Suprapubic skin (tissue), 4 donors: ENCODE measurements around the gene CCDC92B. TPM values are rescaled to one million over a fixed set of nuclear protein-coding genes. Genes with fewer than 3 reads are reported as not detected.
"Not testable (repeated sequence)": the region's sequence is repeated elsewhere in the genome, so short reads cannot be mapped to it uniquely, and the experiment has no call there.

Experiments used
- DNase-seq, 2 donors: peaks; one replicate each; pipeline ENCODE4 v3.0.0-alpha.2; 2019; ENCODE audit warnings: low spot score in 2 of 2
- H3K27ac ChIP-seq: fragments of 200-600 bp; sonication (generic); one replicate; pipeline ENCODE4 v1.5.1; 2019
- H3K27me3 ChIP-seq: fragments of 200-600 bp; sonication (generic); one replicate; pipeline ENCODE4 v1.5.1; 2019
- H3K36me3 ChIP-seq: fragments of 200-600 bp; sonication (generic); one replicate; pipeline ENCODE4 v1.5.1; 2019
- H3K4me1 ChIP-seq: fragments of 200-600 bp; sonication (generic); one replicate; pipeline ENCODE4 v1.5.1; 2019
- H3K4me3 ChIP-seq: fragments of 200-600 bp; sonication (generic); one replicate; pipeline ENCODE4 v1.5.1; 2019; ENCODE audit warnings: mild to moderate bottlenecking
- H3K9me3 ChIP-seq: fragments of 200-600 bp; sonication (generic); one replicate; pipeline ENCODE4 v1.5.1; 2019
- EP300 ChIP-seq: sonication (generic); formaldehyde crosslinking; IDR thresholded peaks from one replicate; pipeline ENCODE4 v1.6.1; 2017; ENCODE audit warnings: antibody characterized with exemption
- POLR2A ChIP-seq, 2 donors: fragments of 450-650 bp; IDR thresholded peaks; one replicate each; pipeline ENCODE4 v1.6.1; 2017; ENCODE audit warnings: antibody characterized with exemption in 2 of 2, mild to moderate bottlenecking in 2 of 2, moderate library complexity in 2 of 2
- POLR2AphosphoS5 ChIP-seq, 3 donors: sonication (generic); formaldehyde crosslinking; IDR thresholded peaks; one replicate each; pipeline ENCODE4 v1.6.1; 2017; ENCODE audit warnings: antibody characterized with exemption in 3 of 3
- WGBS: methylation state at CpG from one replicate; pipeline ENCODE4 v1.1.5; 2018; 5-methylcytosine and 5-hydroxymethylcytosine counted together
- total RNA-seq, 4 donors: library from RNA; depleted of rRNA; stranded (reverse); fragments of >200 nt; gene quantifications; one replicate each; pipeline ENCODE4 v1.1.0, GENCODE V29; 2016
- TF ChIP-seq, protein P1 (sequence below), 2 donors: fragments of 200-600 bp in 1 of 2; fragments of 450-650 bp in 1 of 2; sonication (generic) in 1 of 2; IDR thresholded peaks; one replicate each; pipeline ENCODE4 v1.5.1; 2016 to 2019; ENCODE audit warnings: antibody characterized with exemption in 2 of 2, mild to moderate bottlenecking in 1 of 2, moderate library complexity in 1 of 2

CCDC92B gene
- total RNA-seq, 4 donors from 2014 or later: 0.42 to 1.6 (median 0.84) TPM

GRCh38 chr17:2782055-2782454 lies 32.6 kb upstream of the CCDC92B start:
- H3K27ac ChIP-seq: no peak overlapping the region
- H3K4me1 ChIP-seq: peaks cover 8% of the 10 kb centered on the region
- H3K9me3 ChIP-seq: no peaks in the 10 kb centered on the region
- 8% methylated on average over 5 of the region's 6 CpGs for whole genome bisulfite sequencing
- peaks cover 27% of the 10 kb centered on the region for H3K27me3 ChIP-seq
- no peaks in the 10 kb centered on the region for H3K36me3 ChIP-seq
- no peak overlapping the region for H3K4me3 ChIP-seq
- TF ChIP-seq POLR2A (IDR thresholded peaks at IDR 0.05): no peak
- TF ChIP-seq, protein P1, sequence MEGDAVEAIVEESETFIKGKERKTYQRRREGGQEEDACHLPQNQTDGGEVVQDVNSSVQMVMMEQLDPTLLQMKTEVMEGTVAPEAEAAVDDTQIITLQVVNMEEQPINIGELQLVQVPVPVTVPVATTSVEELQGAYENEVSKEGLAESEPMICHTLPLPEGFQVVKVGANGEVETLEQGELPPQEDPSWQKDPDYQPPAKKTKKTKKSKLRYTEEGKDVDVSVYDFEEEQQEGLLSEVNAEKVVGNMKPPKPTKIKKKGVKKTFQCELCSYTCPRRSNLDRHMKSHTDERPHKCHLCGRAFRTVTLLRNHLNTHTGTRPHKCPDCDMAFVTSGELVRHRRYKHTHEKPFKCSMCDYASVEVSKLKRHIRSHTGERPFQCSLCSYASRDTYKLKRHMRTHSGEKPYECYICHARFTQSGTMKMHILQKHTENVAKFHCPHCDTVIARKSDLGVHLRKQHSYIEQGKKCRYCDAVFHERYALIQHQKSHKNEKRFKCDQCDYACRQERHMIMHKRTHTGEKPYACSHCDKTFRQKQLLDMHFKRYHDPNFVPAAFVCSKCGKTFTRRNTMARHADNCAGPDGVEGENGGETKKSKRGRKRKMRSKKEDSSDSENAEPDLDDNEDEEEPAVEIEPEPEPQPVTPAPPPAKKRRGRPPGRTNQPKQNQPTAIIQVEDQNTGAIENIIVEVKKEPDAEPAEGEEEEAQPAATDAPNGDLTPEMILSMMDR (IDR thresholded peaks at IDR 0.05): no peak
- TF ChIP-seq EP300: no peak
- no peak for TF ChIP-seq POLR2AphosphoS5 (IDR thresholded peaks at IDR 0.05)
- no peak for DNase-seq

DNA sequence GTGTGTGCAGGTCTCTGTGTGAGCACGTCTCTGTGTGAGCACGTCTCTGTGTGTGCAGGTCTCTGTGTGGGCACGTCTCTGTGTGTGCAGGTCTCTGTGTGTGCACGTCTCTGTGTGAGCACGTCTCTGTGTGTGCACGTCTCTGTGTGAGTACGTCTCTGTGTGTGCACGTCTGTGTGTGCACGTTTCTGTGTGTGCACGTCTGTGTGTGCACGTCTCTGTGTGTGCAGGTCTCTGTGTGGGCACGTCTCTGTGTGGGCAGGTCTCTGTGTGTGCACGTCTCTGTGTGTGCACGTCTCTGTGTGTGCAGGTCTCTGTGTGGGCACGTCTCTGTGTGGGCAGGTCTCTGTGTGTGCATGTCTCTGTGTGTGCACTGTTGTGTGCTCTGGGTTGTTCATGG lies 32.1 kb upstream of the CCDC92B start:
- H3K4me3 ChIP-seq, DNase-seq, H3K27ac ChIP-seq, H3K36me3 ChIP-seq, H3K9me3 ChIP-seq: not testable (repeated sequence)
- Histone ChIP-seq H3K4me1 (peaks cover 12% of the 10 kb centered on the region), H3K27me3 (peaks cover 31% of the 10 kb centered on the region)
- WGBS: 89% methylated on average over 10 of the region's 15 CpGs

DNA sequence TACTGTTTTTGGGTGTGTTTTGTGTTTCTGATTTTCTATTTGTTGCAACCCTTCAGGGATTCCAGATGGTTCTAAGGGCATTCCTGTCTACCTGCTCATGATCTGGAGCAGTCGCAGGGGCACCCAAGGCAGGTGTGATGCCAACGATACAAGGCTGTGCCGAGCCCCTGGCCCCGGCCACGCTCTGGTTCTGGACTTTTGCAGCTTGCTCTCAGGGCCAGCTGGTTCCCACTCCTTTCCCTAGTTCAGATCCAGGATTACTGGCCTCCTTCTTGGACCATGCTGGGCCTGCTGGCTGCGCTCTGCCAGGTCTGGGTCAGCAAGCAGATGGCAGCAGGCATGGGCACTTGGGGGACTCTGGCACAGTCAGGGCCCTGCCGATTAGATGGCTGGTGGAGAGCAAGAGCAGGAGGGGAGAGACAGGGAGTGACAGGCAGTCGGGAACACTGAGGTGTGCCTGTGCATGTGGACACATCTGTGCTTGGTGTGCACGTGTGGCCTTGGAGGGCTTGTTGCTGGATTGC lies 31.5 kb upstream of the CCDC92B start:
- Histone ChIP-seq H3K27ac (no peak overlapping the region), H3K4me1 (peaks cover 11% of the 10 kb centered on the region), H3K4me3 (no peak overlapping the region), H3K36me3 (no peaks in the 10 kb centered on the region), H3K9me3 (no peaks in the 10 kb centered on the region), H3K27me3 (peaks cover 37% of the 10 kb centered on the region)
- DNase-seq: no peak
- TF ChIP-seq POLR2A (IDR thresholded peaks at IDR 0.05) (no peak), POLR2AphosphoS5 (IDR thresholded peaks at IDR 0.05) (no peak), EP300 (no peak)
- TF ChIP-seq, protein P1 (IDR thresholded peaks at IDR 0.05): no peak
- 89% methylated on average over 8 of the region's 9 CpGs for WGBS

GRCh38 chr17:2780256-2780655 lies 30.8 kb upstream of the CCDC92B start:
- Histone ChIP-seq H3K4me3 (no peak overlapping the region), H3K4me1 (peaks cover 10% of the 10 kb centered on the region), H3K27ac (no peak overlapping the region), H3K27me3 (peaks cover 45% of the 10 kb centered on the region), H3K36me3 (no peaks in the 10 kb centered on the region), H3K9me3 (no peaks in the 10 kb centered on the region)
- DNase-seq: no peak
- no peak for TF ChIP-seq POLR2AphosphoS5 (IDR thresholded peaks at IDR 0.05)
- TF ChIP-seq, protein P1 (IDR thresholded peaks at IDR 0.05): no peak
- no peak for TF ChIP-seq EP300
- TF ChIP-seq POLR2A (IDR thresholded peaks at IDR 0.05): no peak
- WGBS: 80% methylated on average over 12 of the region's 12 CpGs

GRCh38 chr17:2779545-2779944 lies 30.1 kb upstream of the CCDC92B start:
- Histone ChIP-seq H3K4me3 (no peak overlapping the region), H3K4me1 (peaks cover 10% of the 10 kb centered on the region), H3K36me3 (no peaks in the 10 kb centered on the region), H3K9me3 (no peaks in the 10 kb centered on the region), H3K27ac (no peak overlapping the region), H3K27me3 (peaks cover 51% of the 10 kb centered on the region)
- TF ChIP-seq POLR2AphosphoS5 (IDR thresholded peaks at IDR 0.05) (no peak), POLR2A (IDR thresholded peaks at IDR 0.05) (no peak), EP300 (no peak)
- TF ChIP-seq, protein P1 (IDR thresholded peaks at IDR 0.05): no peak
- WGBS: 79% methylated on average over 7 of the region's 7 CpGs
- no peak for DNase-seq

DNA sequence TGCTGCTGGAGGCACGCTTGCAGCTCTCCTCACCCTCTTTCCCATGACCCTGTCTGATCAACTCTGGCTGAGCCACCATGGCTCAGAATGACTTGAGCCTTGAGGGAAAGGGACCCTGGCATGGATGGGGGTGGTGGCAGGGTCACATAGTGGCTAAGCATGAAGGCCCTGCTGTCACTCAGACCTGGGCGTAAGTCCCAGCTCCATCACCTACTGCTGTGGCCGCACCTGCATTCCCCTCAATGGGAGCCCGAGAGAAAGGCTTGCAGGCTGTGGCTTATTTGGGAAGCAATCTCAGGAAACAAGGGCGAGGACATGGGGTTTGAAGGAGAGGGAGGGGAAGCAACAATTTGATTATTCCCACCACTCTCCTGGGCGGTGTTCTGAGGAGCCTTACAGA lies 29.0 kb upstream of the CCDC92B start:
- DNase-seq: no peak
- Histone ChIP-seq H3K27me3 (peaks cover 61% of the 10 kb centered on the region), H3K4me3 (no peak overlapping the region), H3K4me1 (peaks cover 10% of the 10 kb centered on the region), H3K27ac (no peak overlapping the region), H3K36me3 (no peaks in the 10 kb centered on the region), H3K9me3 (no peaks in the 10 kb centered on the region)
- 77% methylated on average over 4 of the region's 6 CpGs for WGBS
- TF ChIP-seq POLR2A (IDR thresholded peaks at IDR 0.05) (no peak), EP300 (no peak), POLR2AphosphoS5 (IDR thresholded peaks at IDR 0.05) (no peak)
- TF ChIP-seq, protein P1 (IDR thresholded peaks at IDR 0.05): no peak
